K562 (cell line): ENCODE measurements around the gene VAMP4. TPM values are rescaled to one million over a fixed set of nuclear protein-coding genes. Genes with fewer than 3 reads are reported as not detected.

Source experiments
- CHCHD3 ChIP-seq: fragments of 250-450 bp; sonication (Bioruptor Pico); IDR thresholded peaks from 2 replicates; pipeline ENCODE4 v2.1.2; 2022; ENCODE audit warnings: mild to moderate bottlenecking
- CREBBP ChIP-seq: IDR thresholded peaks from one replicate; pipeline ENCODE4 v1.6.1; 2012; ENCODE audit warnings: low read depth, mild to moderate bottlenecking, control low read depth, inconsistent platforms, low read length
- DMBX1 ChIP-seq: fragments of 250-450 bp; sonication (Bioruptor Pico); IDR thresholded peaks from 2 replicates; pipeline ENCODE4 v1.8.0; 2022; ENCODE audit warnings: inconsistent platforms, mild to moderate bottlenecking, moderate library complexity, borderline replicate concordance
- ESRRA ChIP-seq: fragments of 450-650 bp; IDR thresholded peaks from 2 replicates; pipeline ENCODE4 v1.6.1; 2014; ENCODE audit warnings: low read depth, mild to moderate bottlenecking, moderate library complexity, borderline replicate concordance
- FOXJ3 ChIP-seq: sonication (generic); formaldehyde crosslinking; IDR thresholded peaks from 2 replicates; pipeline ENCODE4 v1.4.0; 2020; ENCODE audit warnings: mild to moderate bottlenecking, missing genetic modification reagents
- HDGF ChIP-seq: fragments of 450-650 bp; IDR thresholded peaks from 2 replicates; pipeline ENCODE4 v1.6.1; 2016
- HMG20B ChIP-seq: fragments of 250-450 bp; sonication (Bioruptor Pico); IDR thresholded peaks from 2 replicates; pipeline ENCODE4 v1.5.0; 2021; ENCODE audit warnings: mild to moderate bottlenecking
- HMGN3 ChIP-seq: IDR thresholded peaks from 2 replicates; pipeline ENCODE4 v1.6.1; 2011; ENCODE audit warnings: borderline replicate concordance, low read depth, mild to moderate bottlenecking, mixed read lengths, low read length; ENCODE audit not compliant: insufficient read length; ENCODE audit errors: extremely low read depth
- KAT2B ChIP-seq: IDR thresholded peaks from one replicate; pipeline ENCODE4 v1.6.1; 2012; ENCODE audit warnings: low read depth, mild to moderate bottlenecking, control low read depth, inconsistent platforms, low read length, moderate library complexity
- MIER1 ChIP-seq: fragments of 450-650 bp; IDR thresholded peaks from 2 replicates; pipeline ENCODE4 v1.6.1; 2016; ENCODE audit warnings: antibody characterized with exemption, mild to moderate bottlenecking, low read depth
- MTA1 ChIP-seq: fragments of 450-650 bp; IDR thresholded peaks from 2 replicates; pipeline ENCODE4 v1.6.1; 2017; ENCODE audit warnings: borderline replicate concordance
- PCBP1 ChIP-seq: fragments of 200-400 bp; formaldehyde crosslinking; IDR thresholded peaks from 2 replicates; pipeline ENCODE4 v1.6.1; 2018; ENCODE audit warnings: mild to moderate bottlenecking, low read depth, low read length; ENCODE audit not compliant: poor library complexity, severe bottlenecking
- SREBF1 ChIP-seq: fragments of 150-350 bp; IDR thresholded peaks from 2 replicates; pipeline ENCODE4 v1.6.1; 2014; ENCODE audit warnings: antibody characterized with exemption, low read depth, low read length, borderline replicate concordance
- STAG1 ChIP-seq: sonication (generic); formaldehyde crosslinking; IDR thresholded peaks from 2 replicates; pipeline ENCODE4 v1.5.0; 2020; ENCODE audit warnings: missing genetic modification reagents, borderline replicate concordance
- STAT5B ChIP-seq: fragments of 250-450 bp; sonication (Bioruptor Pico); IDR thresholded peaks from 2 replicates; pipeline ENCODE4 v1.8.0; 2021; ENCODE audit warnings: mild to moderate bottlenecking, inconsistent platforms
- TFE3 ChIP-seq: fragments of 450-650 bp; formaldehyde crosslinking; IDR thresholded peaks from 2 replicates; pipeline ENCODE4 v1.4.0; 2020; ENCODE audit warnings: mild to moderate bottlenecking, mixed read lengths
- THAP7 ChIP-seq: fragments of 250-450 bp; sonication (Bioruptor Pico); IDR thresholded peaks from 2 replicates; pipeline ENCODE4 v1.5.0; 2021
- USF1 ChIP-seq: sonication (generic); formaldehyde crosslinking; IDR thresholded peaks from 2 replicates; pipeline ENCODE4 v1.9.0; 2022; ENCODE audit warnings: mild to moderate bottlenecking, missing genetic modification reagents
- ZBTB33 ChIP-seq: sonication (generic); formaldehyde crosslinking; IDR thresholded peaks from 2 replicates; pipeline ENCODE4 v1.8.1; 2023; ENCODE audit warnings: mild to moderate bottlenecking, missing genetic modification reagents
- ZFP91 ChIP-seq: sonication (generic); formaldehyde crosslinking; IDR thresholded peaks from 2 replicates; pipeline ENCODE4 v1.8.0; 2022; ENCODE audit warnings: mild to moderate bottlenecking, missing genetic modification reagents
- ZNF23 ChIP-seq: fragments of 250-450 bp; sonication (Bioruptor Pico); IDR thresholded peaks from 2 replicates; pipeline ENCODE4 v1.4.0; 2020; ENCODE audit warnings: mild to moderate bottlenecking
- ZNF507 ChIP-seq: conservative IDR thresholded peaks from 2 replicates; pipeline ENCODE4 v1.6.1; 2017; ENCODE audit warnings: missing genetic modification characterization, missing compliant biosample characterization
- polyA plus RNA-seq, 8 experiments: library from polyadenylated mRNA; depleted of rRNA in 4 of 8; stranded (reverse) in 5 of 8; unstranded in 3 of 8; fragments of >200 nt; fragmentation: Nextera tagmentation in 2 of 8; fragmentation: Illumina TruSeq in 1 of 8; extraction: Ambion mirVana in 2 of 8; extraction: Trizol in 1 of 8; gene quantifications; 2 replicates each; pipeline versions ENCODE4 v1.2.1 to v1.2.3, GENCODE V29; 2011 to 2014; ENCODE audit warnings: inconsistent platforms in 1 of 8, missing spikeins in 1 of 8
- total RNA-seq, 7 experiments: library from RNA; depleted of rRNA in 6 of 7; stranded (reverse); fragments of >200 nt in 6 of 7; fragmentation: Illumina TruSeq in 2 of 7; extraction: Trizol in 2 of 7; gene quantifications; 2 replicates each; pipeline versions ENCODE4 v1.2.1 to v1.2.3, GENCODE V29; 2011 to 2021; ENCODE audit warnings: low replicate concordance in 1 of 7

VAMP4 gene
- total and polyA plus RNA-seq, 9 of the 15 experiments (the other 6 are each of a cell fraction or from before 2014, with no cell fraction given) = 3.3 to 21.4 (median 11.9) TPM

GRCh38 chr1:171740987-171741871, 636 bp downstream of the VAMP4 start (continued):
- no peak for TF ChIP-seq ZNF507 (tag)
- no peak for TF ChIP-seq ESRRA
- TF ChIP-seq ZNF23 (CRISPR knock-in tag) = no peak
- TF ChIP-seq FOXJ3 = no peak
- TF ChIP-seq CREBBP = no peak
- TF ChIP-seq MIER1 = peak; percentile 57; the same call in 1 of the 2 replicates
- TF ChIP-seq SREBF1 = no peak
- no peak for TF ChIP-seq STAG1 (CRISPR knock-in tag)
- TF ChIP-seq STAT5B (CRISPR knock-in tag) = no peak
- TF ChIP-seq HMG20B (CRISPR knock-in tag) = no peak
- TF ChIP-seq CHCHD3 (CRISPR knock-in tag) = no peak
- TF ChIP-seq ZBTB33 (CRISPR knock-in tag) = no peak
- TF ChIP-seq HMGN3 = no peak
- no peak for TF ChIP-seq KAT2B
- TF ChIP-seq PCBP1 = no peak
- TF ChIP-seq TFE3 (CRISPR knock-in tag) = no peak
- TF ChIP-seq DMBX1 (CRISPR knock-in tag) = no peak
- peak; percentile 56; the same call in 1 of the 2 replicates for TF ChIP-seq HDGF
- TF ChIP-seq ZFP91 (CRISPR knock-in tag) = peak; percentile 73
- TF ChIP-seq MTA1 = peak; percentile 66
- TF ChIP-seq THAP7 (CRISPR knock-in tag) = no peak
- TF ChIP-seq USF1 (CRISPR knock-in tag) = no peak
